K562 (cell line): ENCODE results near the gene ZMAT2. TPM values are rescaled to one million over a fixed set of nuclear protein-coding genes. Genes with fewer than 3 reads are reported as not detected.

Source experiments
- CEBPB ChIP-seq: fragments of 450-650 bp; IDR thresholded peaks from 2 replicates; pipeline ENCODE4 v1.6.1; 2016; ENCODE audit warnings: missing genetic modification characterization, missing compliant biosample characterization
- CHCHD3 ChIP-seq: fragments of 250-450 bp; sonication (Bioruptor Pico); IDR thresholded peaks from 2 replicates; pipeline ENCODE4 v2.1.2; 2022; ENCODE audit warnings: mild to moderate bottlenecking
- CTBP1 ChIP-seq: fragments of 450-650 bp; IDR thresholded peaks from 2 replicates; pipeline ENCODE4 v1.6.1; 2016; ENCODE audit warnings: borderline replicate concordance
- EP300 ChIP-seq: IDR thresholded peaks from 2 replicates; pipeline ENCODE4 v1.6.1; 2012; ENCODE audit warnings: low read length, improper control_type of control experiment
- ETS2 ChIP-seq: IDR thresholded peaks from 2 replicates; pipeline ENCODE4 v1.6.1; 2016; ENCODE audit warnings: borderline replicate concordance, missing genetic modification characterization, mild to moderate bottlenecking, moderate library complexity, missing compliant biosample characterization; ENCODE audit not compliant: poor library complexity, severe bottlenecking
- KAT7 ChIP-seq: sonication (generic); formaldehyde crosslinking; IDR thresholded peaks from 2 replicates; pipeline ENCODE4 v1.8.0; 2022; ENCODE audit warnings: missing genetic modification reagents, mild to moderate bottlenecking, borderline replicate concordance
- MAFF ChIP-seq: IDR thresholded peaks from 2 replicates; pipeline ENCODE4 v1.6.1; 2012; ENCODE audit warnings: low read length, improper control_type of control experiment
- MCM2 ChIP-seq: fragments of 450-650 bp; IDR thresholded peaks from 2 replicates; pipeline ENCODE4 v1.6.1; 2017; ENCODE audit warnings: low read depth, mild to moderate bottlenecking
- PHF21A ChIP-seq: fragments of 450-650 bp; IDR thresholded peaks from 2 replicates; pipeline ENCODE4 v1.6.1; 2017; ENCODE audit warnings: low read depth, borderline replicate concordance
- SIN3B ChIP-seq: fragments of 450-650 bp; IDR thresholded peaks from 2 replicates; pipeline ENCODE4 v1.6.1; 2017; ENCODE audit warnings: low read depth, mild to moderate bottlenecking, moderate library complexity
- TCF3 ChIP-seq: sonication (generic); formaldehyde crosslinking; IDR thresholded peaks from 2 replicates; pipeline ENCODE4 v1.4.0; 2020; ENCODE audit warnings: mild to moderate bottlenecking, missing genetic modification reagents
- ZNF12 ChIP-seq: sonication (generic); formaldehyde crosslinking; IDR thresholded peaks from 2 replicates; pipeline ENCODE4 v1.4.0; 2020; ENCODE audit warnings: mild to moderate bottlenecking, missing genetic modification reagents
- ZNF165 ChIP-seq: fragments of 250-450 bp; sonication (Bioruptor Pico); IDR thresholded peaks from 2 replicates; pipeline ENCODE4 v1.4.0; 2020; ENCODE audit warnings: borderline replicate concordance
- ZNF384 ChIP-seq: IDR thresholded peaks from 2 replicates; pipeline ENCODE4 v1.6.1; 2012; ENCODE audit warnings: low read depth, low read length, improper control_type of control experiment
- ZNF764 ChIP-seq: fragments of 250-450 bp; sonication (Bioruptor Pico); IDR thresholded peaks from 2 replicates; pipeline ENCODE4 v1.4.0; 2020; ENCODE audit warnings: low read depth, mild to moderate bottlenecking, moderate library complexity
- ZNF766 ChIP-seq: fragments of 200-800 bp; sonication (Bioruptor generic); conservative IDR thresholded peaks from 2 replicates; pipeline ENCODE4 v1.6.1; 2016; ENCODE audit warnings: missing genetic modification characterization, missing compliant biosample characterization
- polyA plus RNA-seq, 8 experiments: library from polyadenylated mRNA; depleted of rRNA in 4 of 8; stranded (reverse) in 5 of 8; unstranded in 3 of 8; fragments of >200 nt; fragmentation: Nextera tagmentation in 2 of 8; fragmentation: Illumina TruSeq in 1 of 8; extraction: Ambion mirVana in 2 of 8; extraction: Trizol in 1 of 8; gene quantifications; 2 replicates each; pipeline versions ENCODE4 v1.2.1 to v1.2.3, GENCODE V29; 2011 to 2014; ENCODE audit warnings: inconsistent platforms in 1 of 8, missing spikeins in 1 of 8
- total RNA-seq, 7 experiments: library from RNA; depleted of rRNA in 6 of 7; stranded (reverse); fragments of >200 nt in 6 of 7; fragmentation: Illumina TruSeq in 2 of 7; extraction: Trizol in 2 of 7; gene quantifications; 2 replicates each; pipeline versions ENCODE4 v1.2.1 to v1.2.3, GENCODE V29; 2011 to 2021; ENCODE audit warnings: low replicate concordance in 1 of 7
- TF ChIP-seq, protein P1 (sequence below): fragments of 450-650 bp; IDR thresholded peaks from 2 replicates; pipeline ENCODE4 v1.6.1; 2018; ENCODE audit not compliant: partially characterized antibody
- TF ChIP-seq, protein P2 (sequence below): IDR thresholded peaks from 3 replicates; pipeline ENCODE4 v1.6.1; 2011; ENCODE audit warnings: borderline replicate concordance, mild to moderate bottlenecking, moderate library complexity; ENCODE audit not compliant: insufficient read length; ENCODE audit errors: extremely low read depth
- TF ChIP-seq, protein P3 (sequence below): fragments of 450-650 bp; IDR thresholded peaks from 2 replicates; pipeline ENCODE4 v1.6.1; 2016
- TF ChIP-seq, protein P4 (sequence below): fragments of 250-450 bp; sonication (Bioruptor Pico); IDR thresholded peaks from 2 replicates; pipeline ENCODE4 v1.8.0; 2022; ENCODE audit warnings: inconsistent platforms, mild to moderate bottlenecking, moderate library complexity, borderline replicate concordance

ZMAT2 gene
- total and polyA plus RNA-seq, 9 of the 15 experiments (the other 6 are each of a cell fraction or from before 2014, with no cell fraction given): 44.2 to 101 (median 69.2) TPM

DNA sequence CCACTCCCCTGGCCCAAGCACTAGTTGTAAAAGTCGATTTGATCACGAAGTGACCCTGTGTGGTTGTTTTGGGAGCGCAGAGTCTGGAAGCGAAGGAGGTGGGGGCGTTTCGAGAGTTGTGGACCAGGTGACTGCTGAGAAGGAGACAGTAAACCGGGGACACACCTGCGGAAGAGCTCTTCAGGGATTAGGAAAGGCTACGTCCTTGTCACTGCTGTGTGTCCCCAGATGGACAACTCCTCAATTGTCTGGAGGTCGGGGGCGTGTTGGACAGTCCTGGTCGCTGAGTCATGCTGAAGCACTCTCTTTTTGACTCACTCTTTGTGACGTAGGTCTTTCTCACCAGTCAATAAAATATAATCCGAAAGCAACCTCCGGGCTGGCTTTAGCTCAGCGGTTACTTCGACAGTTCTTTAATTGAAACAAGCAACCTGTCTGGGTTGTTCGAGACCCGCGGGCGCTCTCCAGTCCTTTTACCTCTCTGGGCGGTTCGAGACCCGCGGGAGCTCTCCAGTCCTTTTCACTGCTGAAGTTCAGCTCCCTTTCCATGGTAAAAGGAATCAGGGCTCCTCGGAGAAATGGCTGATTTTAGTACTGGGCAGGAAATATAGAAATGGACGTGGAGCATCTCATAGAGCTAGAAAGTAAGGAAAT lies 10.8 kb downstream of the ZMAT2 start (continued):
- TF ChIP-seq, protein P1, sequence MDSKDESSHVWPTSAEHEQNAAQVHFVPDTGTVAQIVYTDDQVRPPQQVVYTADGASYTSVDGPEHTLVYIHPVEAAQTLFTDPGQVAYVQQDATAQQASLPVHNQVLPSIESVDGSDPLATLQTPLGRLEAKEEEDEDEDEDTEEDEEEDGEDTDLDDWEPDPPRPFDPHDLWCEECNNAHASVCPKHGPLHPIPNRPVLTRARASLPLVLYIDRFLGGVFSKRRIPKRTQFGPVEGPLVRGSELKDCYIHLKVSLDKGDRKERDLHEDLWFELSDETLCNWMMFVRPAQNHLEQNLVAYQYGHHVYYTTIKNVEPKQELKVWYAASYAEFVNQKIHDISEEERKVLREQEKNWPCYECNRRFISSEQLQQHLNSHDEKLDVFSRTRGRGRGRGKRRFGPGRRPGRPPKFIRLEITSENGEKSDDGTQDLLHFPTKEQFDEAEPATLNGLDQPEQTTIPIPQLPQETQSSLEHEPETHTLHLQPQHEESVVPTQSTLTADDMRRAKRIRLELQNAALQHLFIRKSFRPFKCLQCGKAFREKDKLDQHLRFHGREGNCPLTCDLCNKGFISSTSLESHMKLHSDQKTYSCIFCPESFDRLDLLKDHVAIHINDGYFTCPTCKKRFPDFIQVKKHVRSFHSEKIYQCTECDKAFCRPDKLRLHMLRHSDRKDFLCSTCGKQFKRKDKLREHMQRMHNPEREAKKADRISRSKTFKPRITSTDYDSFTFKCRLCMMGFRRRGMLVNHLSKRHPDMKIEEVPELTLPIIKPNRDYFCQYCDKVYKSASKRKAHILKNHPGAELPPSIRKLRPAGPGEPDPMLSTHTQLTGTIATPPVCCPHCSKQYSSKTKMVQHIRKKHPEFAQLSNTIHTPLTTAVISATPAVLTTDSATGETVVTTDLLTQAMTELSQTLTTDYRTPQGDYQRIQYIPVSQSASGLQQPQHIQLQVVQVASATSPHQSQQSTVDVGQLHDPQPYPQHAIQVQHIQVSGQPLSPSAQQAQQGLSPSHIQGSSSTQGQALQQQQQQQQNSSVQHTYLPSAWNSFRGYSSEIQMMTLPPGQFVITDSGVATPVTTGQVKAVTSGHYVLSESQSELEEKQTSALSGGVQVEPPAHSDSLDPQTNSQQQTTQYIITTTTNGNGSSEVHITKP: peak; percentile 47
- TF ChIP-seq MCM2 (no peak), ZNF384 (no peak), ZNF165 (no peak), ZNF766 (CRISPR knock-in tag) (peak; percentile 78), PHF21A (peak; percentile 48; the same call in 1 of the 2 replicates), CTBP1 (peak; percentile 98), CHCHD3 (CRISPR knock-in tag) (no peak), ZNF12 (no peak), MAFF (peak; percentile 96), ZNF764 (CRISPR knock-in tag) (peak; percentile 60; the same call in 1 of the 2 replicates), SIN3B (peak; percentile 11; the same call in 1 of the 2 replicates), CEBPB (tag) (no peak; the same call in 1 of the 2 replicates), KAT7 (CRISPR knock-in tag) (no peak; the same call in 1 of the 2 replicates), TCF3 (peak; percentile 29; the same call in 1 of the 2 replicates), EP300 (peak; percentile 88), ETS2 (tag) (no peak)
- TF ChIP-seq, protein P2, sequence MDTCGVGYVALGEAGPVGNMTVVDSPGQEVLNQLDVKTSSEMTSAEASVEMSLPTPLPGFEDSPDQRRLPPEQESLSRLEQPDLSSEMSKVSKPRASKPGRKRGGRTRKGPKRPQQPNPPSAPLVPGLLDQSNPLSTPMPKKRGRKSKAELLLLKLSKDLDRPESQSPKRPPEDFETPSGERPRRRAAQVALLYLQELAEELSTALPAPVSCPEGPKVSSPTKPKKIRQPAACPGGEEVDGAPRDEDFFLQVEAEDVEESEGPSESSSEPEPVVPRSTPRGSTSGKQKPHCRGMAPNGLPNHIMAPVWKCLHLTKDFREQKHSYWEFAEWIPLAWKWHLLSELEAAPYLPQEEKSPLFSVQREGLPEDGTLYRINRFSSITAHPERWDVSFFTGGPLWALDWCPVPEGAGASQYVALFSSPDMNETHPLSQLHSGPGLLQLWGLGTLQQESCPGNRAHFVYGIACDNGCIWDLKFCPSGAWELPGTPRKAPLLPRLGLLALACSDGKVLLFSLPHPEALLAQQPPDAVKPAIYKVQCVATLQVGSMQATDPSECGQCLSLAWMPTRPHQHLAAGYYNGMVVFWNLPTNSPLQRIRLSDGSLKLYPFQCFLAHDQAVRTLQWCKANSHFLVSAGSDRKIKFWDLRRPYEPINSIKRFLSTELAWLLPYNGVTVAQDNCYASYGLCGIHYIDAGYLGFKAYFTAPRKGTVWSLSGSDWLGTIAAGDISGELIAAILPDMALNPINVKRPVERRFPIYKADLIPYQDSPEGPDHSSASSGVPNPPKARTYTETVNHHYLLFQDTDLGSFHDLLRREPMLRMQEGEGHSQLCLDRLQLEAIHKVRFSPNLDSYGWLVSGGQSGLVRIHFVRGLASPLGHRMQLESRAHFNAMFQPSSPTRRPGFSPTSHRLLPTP: peak; percentile 71
- TF ChIP-seq, protein P3, sequence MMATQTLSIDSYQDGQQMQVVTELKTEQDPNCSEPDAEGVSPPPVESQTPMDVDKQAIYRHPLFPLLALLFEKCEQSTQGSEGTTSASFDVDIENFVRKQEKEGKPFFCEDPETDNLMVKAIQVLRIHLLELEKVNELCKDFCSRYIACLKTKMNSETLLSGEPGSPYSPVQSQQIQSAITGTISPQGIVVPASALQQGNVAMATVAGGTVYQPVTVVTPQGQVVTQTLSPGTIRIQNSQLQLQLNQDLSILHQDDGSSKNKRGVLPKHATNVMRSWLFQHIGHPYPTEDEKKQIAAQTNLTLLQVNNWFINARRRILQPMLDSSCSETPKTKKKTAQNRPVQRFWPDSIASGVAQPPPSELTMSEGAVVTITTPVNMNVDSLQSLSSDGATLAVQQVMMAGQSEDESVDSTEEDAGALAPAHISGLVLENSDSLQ: peak; percentile 84
- TF ChIP-seq, protein P4, sequence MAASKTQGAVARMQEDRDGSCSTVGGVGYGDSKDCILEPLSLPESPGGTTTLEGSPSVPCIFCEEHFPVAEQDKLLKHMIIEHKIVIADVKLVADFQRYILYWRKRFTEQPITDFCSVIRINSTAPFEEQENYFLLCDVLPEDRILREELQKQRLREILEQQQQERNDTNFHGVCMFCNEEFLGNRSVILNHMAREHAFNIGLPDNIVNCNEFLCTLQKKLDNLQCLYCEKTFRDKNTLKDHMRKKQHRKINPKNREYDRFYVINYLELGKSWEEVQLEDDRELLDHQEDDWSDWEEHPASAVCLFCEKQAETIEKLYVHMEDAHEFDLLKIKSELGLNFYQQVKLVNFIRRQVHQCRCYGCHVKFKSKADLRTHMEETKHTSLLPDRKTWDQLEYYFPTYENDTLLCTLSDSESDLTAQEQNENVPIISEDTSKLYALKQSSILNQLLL: no peak
